Mesenchymal stem cell (in vitro differentiated cells and primary cell): ENCODE data around the gene RIMS1.

Source experiments
- DNase-seq: peaks from one replicate; pipeline ENCODE4 v3.0.0-alpha.2; 2013
- H2AFZ ChIP-seq: one replicate; pipeline ENCODE4 v1.6.1; 2013; ENCODE audit warnings: low read depth, mild to moderate bottlenecking, control low read depth, inconsistent platforms, low read length, moderate library complexity
- H2AK5ac ChIP-seq: 2 replicates; pipeline ENCODE4 v1.6.1; 2013; ENCODE audit warnings: low read length, moderate library complexity, mild to moderate bottlenecking, inconsistent platforms; ENCODE audit not compliant: severe bottlenecking
- H2BK120ac ChIP-seq: one replicate; pipeline ENCODE4 v1.6.1; 2013; ENCODE audit warnings: low read depth, mild to moderate bottlenecking, inconsistent platforms, low read length, moderate library complexity
- H2BK12ac ChIP-seq, 2 experiments: one replicate each; pipeline ENCODE4 v1.6.1; 2013; ENCODE audit warnings: inconsistent platforms in 2 of 2, low read length in 2 of 2, mild to moderate bottlenecking in 2 of 2, moderate library complexity in 2 of 2, control low read depth in 1 of 2
- H2BK15ac ChIP-seq: one replicate; pipeline ENCODE4 v1.6.1; 2013; ENCODE audit warnings: mild to moderate bottlenecking, low read depth, inconsistent platforms; ENCODE audit not compliant: poor library complexity, severe bottlenecking
- H2BK5ac ChIP-seq: 2 replicates; pipeline ENCODE4 v1.6.1; 2013; ENCODE audit warnings: low read depth, mild to moderate bottlenecking, low read length, control low read depth, inconsistent platforms; ENCODE audit not compliant: poor library complexity, severe bottlenecking
- H3K14ac ChIP-seq, 2 experiments: one replicate each; pipeline ENCODE4 v1.6.1; 2013; ENCODE audit warnings: inconsistent platforms in 2 of 2, low read length in 2 of 2, control low read depth in 1 of 2, mild to moderate bottlenecking in 1 of 2, moderate library complexity in 1 of 2
- H3K18ac ChIP-seq, 2 experiments: one replicate each; pipeline ENCODE4 v1.6.1; 2013; ENCODE audit warnings: inconsistent platforms in 2 of 2, low read length in 2 of 2, control low read depth in 1 of 2, low read depth in 1 of 2, mild to moderate bottlenecking in 1 of 2
- H3K23ac ChIP-seq, 2 experiments: one replicate each; pipeline ENCODE4 v1.6.1; 2013; ENCODE audit warnings: inconsistent platforms in 2 of 2, low read length in 2 of 2, mild to moderate bottlenecking in 2 of 2, moderate library complexity in 2 of 2, control low read depth in 1 of 2
- H3K27ac ChIP-seq: 2 replicates; pipeline ENCODE4 v1.5.1; 2013; ENCODE audit warnings: mild to moderate bottlenecking, moderate library complexity, low read length, control low read depth, inconsistent platforms; ENCODE audit not compliant: poor library complexity, severe bottlenecking
- H3K27me3 ChIP-seq, 2 experiments: 2 replicates each; pipeline versions ENCODE4 v1.6.1 to v1.7.0; 2013; ENCODE audit warnings: low read length in 2 of 2, mild to moderate bottlenecking in 2 of 2, moderate library complexity in 2 of 2, control low read depth in 1 of 2, inconsistent platforms in 1 of 2; ENCODE audit not compliant: control insufficient read depth in 1 of 2, insufficient read depth in 1 of 2
- H3K36me3 ChIP-seq, 2 experiments: 2 replicates each; pipeline versions ENCODE4 v1.6.1 to v1.7.0; 2013; ENCODE audit warnings: low read length in 2 of 2, control low read depth in 1 of 2, inconsistent platforms in 1 of 2, low read depth in 1 of 2, mild to moderate bottlenecking in 1 of 2; ENCODE audit not compliant: insufficient read depth in 2 of 2, control insufficient read depth in 1 of 2
- H3K4ac ChIP-seq, 2 experiments: one replicate each; pipeline ENCODE4 v1.6.1; 2013; ENCODE audit warnings: inconsistent platforms in 2 of 2, low read length in 2 of 2, mild to moderate bottlenecking in 2 of 2, moderate library complexity in 2 of 2, control low read depth in 1 of 2, low read depth in 1 of 2
- H3K4me1 ChIP-seq: 2 replicates; pipeline ENCODE4 v1.6.1; 2013; ENCODE audit warnings: low read depth, low read length, control low read depth; ENCODE audit not compliant: control insufficient read depth, insufficient read depth
- H3K4me2 ChIP-seq: 2 replicates; pipeline ENCODE4 v1.6.1; 2013; ENCODE audit warnings: low read length, mild to moderate bottlenecking, inconsistent platforms; ENCODE audit not compliant: poor library complexity, severe bottlenecking
- H3K4me3 ChIP-seq, 2 experiments: 2 replicates each; pipeline versions ENCODE4 v1.5.1 to v1.7.0; 2013; ENCODE audit warnings: low read length in 2 of 2, mild to moderate bottlenecking in 2 of 2, control low read depth in 1 of 2, low read depth in 1 of 2; ENCODE audit not compliant: insufficient read depth in 1 of 2
- H3K79me1 ChIP-seq: replicated peaks from 2 replicates; pipeline ENCODE4 v1.6.1; 2013; ENCODE audit warnings: mild to moderate bottlenecking, control low read depth, low read length, inconsistent platforms; ENCODE audit not compliant: poor library complexity, severe bottlenecking
- H3K9ac ChIP-seq: 2 replicates; pipeline ENCODE4 v1.7.0; 2013; ENCODE audit warnings: mild to moderate bottlenecking, low read length, moderate library complexity
- H3K9me3 ChIP-seq: 2 replicates; pipeline ENCODE4 v1.7.0; 2013; ENCODE audit warnings: mild to moderate bottlenecking, low read length; ENCODE audit not compliant: control insufficient read depth
- H4K8ac ChIP-seq: one replicate; pipeline ENCODE4 v1.6.1; 2013; ENCODE audit warnings: inconsistent platforms, mild to moderate bottlenecking, low read length, moderate library complexity
- H4K91ac ChIP-seq: one replicate; pipeline ENCODE4 v1.6.1; 2013; ENCODE audit warnings: mild to moderate bottlenecking, low read length, inconsistent platforms
- WGBS: methylation state at CpG from one replicate; pipeline ENCODE4 v1.1.7; 2013; ENCODE audit warnings: mixed read lengths; 5-methylcytosine and 5-hydroxymethylcytosine counted together

The RIMS1 gene

GRCh38 chr6:72421387-72421786, 535.0 kb downstream of the RIMS1 start:
- H3K18ac ChIP-seq, result no peak overlapping the region
- H2BK12ac ChIP-seq, result no peak overlapping the region
- no peak overlapping the region for H3K4me3 ChIP-seq
- H3K79me1 ChIP-seq, result no peaks in the 10 kb centered on the region
- 89% methylated on average over 1 of the region's 3 CpGs for WGBS
- no peak overlapping the region for H3K23ac ChIP-seq
- DNase-seq, result no peak
- no peak overlapping the region for H3K4ac ChIP-seq
- H3K36me3 ChIP-seq, result no peaks in the 10 kb centered on the region
- no peak overlapping the region for H3K9ac ChIP-seq
- no peak overlapping the region for H4K91ac ChIP-seq
- no peak overlapping the region for H3K4me2 ChIP-seq
- H3K9me3 ChIP-seq, result no peaks in the 10 kb centered on the region
- no peak overlapping the region for H2AFZ ChIP-seq
- no peak overlapping the region for H4K8ac ChIP-seq
- peaks cover 3 to 4% of the 10 kb centered on the region in 2 experiments for H3K27me3 ChIP-seq
- H2BK120ac ChIP-seq, result no peak overlapping the region
- no peak overlapping the region for H2BK5ac ChIP-seq
- no peak overlapping the region for H3K14ac ChIP-seq
- H2AK5ac ChIP-seq, result no peak overlapping the region
- H3K27ac ChIP-seq, result no peak overlapping the region
- no peaks in the 10 kb centered on the region for H3K4me1 ChIP-seq
- H2BK15ac ChIP-seq, result no peak overlapping the region

DNA sequence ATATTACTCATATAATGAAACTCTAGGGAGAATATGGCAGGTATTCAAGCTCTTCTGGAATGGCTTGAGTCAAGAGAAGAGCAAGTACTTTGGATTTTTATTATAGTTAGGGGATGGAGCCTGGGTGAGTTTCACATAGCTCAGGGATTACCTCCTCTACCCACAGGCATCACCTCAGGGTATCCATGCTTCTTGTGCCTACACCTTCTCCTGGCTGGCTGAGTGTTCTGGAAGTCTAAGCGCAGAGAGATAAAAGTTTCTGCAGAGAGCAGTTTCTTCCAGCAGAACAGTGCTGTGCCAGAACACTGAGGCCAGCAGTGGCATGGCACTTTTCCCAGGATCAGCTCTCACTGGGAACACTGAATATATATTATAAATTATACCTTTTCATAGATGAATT, 535.8 kb downstream of the RIMS1 start:
- no peak overlapping the region for H3K27ac ChIP-seq
- no peaks in the 10 kb centered on the region for H3K27me3 ChIP-seq
- no peaks in the 10 kb centered on the region for H3K4me1 ChIP-seq

GRCh38 chr6:72424476-72424875, 538.1 kb downstream of the RIMS1 start:
- Histone ChIP-seq H3K9ac (no peak overlapping the region), H2AFZ (no peak overlapping the region), H3K4ac (no peak overlapping the region), H4K8ac (no peak overlapping the region), H3K79me1 (no peaks in the 10 kb centered on the region), H3K4me3 (no peak overlapping the region), H2BK12ac (no peak overlapping the region), H3K14ac (no peak overlapping the region), H3K27me3 (no peaks in the 10 kb centered on the region), H3K23ac (no peak overlapping the region), H3K4me1 (no peaks in the 10 kb centered on the region), H3K27ac (no peak overlapping the region), H4K91ac (no peak overlapping the region), H2BK5ac (no peak overlapping the region), H2BK120ac (no peak overlapping the region), H3K36me3 (no peaks in the 10 kb centered on the region), H2BK15ac (no peak overlapping the region), H3K18ac (no peak overlapping the region), H2AK5ac (no peak overlapping the region), H3K4me2 (no peak overlapping the region), H3K9me3 (no peaks in the 10 kb centered on the region)
- DNase-seq, result no peak
- 83% methylated on average over 1 of the region's 1 CpG for WGBS

More for the DNA sequence above, 535.8 kb downstream of the RIMS1 start:
- Histone ChIP-seq H2BK120ac (no peak overlapping the region), H4K8ac (no peak overlapping the region), H3K4me3 (no peak overlapping the region), H3K36me3 (no peaks in the 10 kb centered on the region), H3K14ac (no peak overlapping the region), H3K23ac (no peak overlapping the region), H3K4me2 (no peak overlapping the region), H2AK5ac (no peak overlapping the region), H3K18ac (no peak overlapping the region), H4K91ac (no peak overlapping the region), H3K9me3 (no peaks in the 10 kb centered on the region), H2BK15ac (no peak overlapping the region), H3K79me1 (no peaks in the 10 kb centered on the region), H3K9ac (no peak overlapping the region), H2BK5ac (no peak overlapping the region), H2BK12ac (no peak overlapping the region), H2AFZ (no peak overlapping the region), H3K4ac (no peak overlapping the region)
- DNase-seq, result no peak
- 100% methylated on average over 1 of the region's 1 CpG for WGBS

GRCh38 chr6:72425003-72425681, 538.8 kb downstream of the RIMS1 start:
- WGBS, result 75% methylated on average over 2 of the region's 4 CpGs
- H3K79me1 ChIP-seq, result no peaks in the 10 kb centered on the region

More at GRCh38 chr6:72425003-72425681, 538.8 kb downstream of the RIMS1 start:
- Histone ChIP-seq H2BK5ac (no peak overlapping the region), H2BK15ac (no peak overlapping the region), H4K8ac (no peak overlapping the region), H4K91ac (no peak overlapping the region), H3K14ac (no peak overlapping the region), H2AK5ac (no peak overlapping the region), H2BK12ac (no peak overlapping the region), H3K23ac (no peak overlapping the region), H3K4me2 (no peak overlapping the region), H2BK120ac (no peak overlapping the region), H3K9me3 (no peaks in the 10 kb centered on the region), H3K18ac (no peak overlapping the region), H3K9ac (no peak overlapping the region), H3K27ac (no peak overlapping the region), H3K4ac (no peak overlapping the region), H3K36me3 (no peaks in the 10 kb centered on the region), H3K4me1 (no peaks in the 10 kb centered on the region), H2AFZ (no peak overlapping the region), H3K27me3 (no peaks in the 10 kb centered on the region), H3K4me3 (no peak overlapping the region)
- peak; percentile 62 for DNase-seq
